H1 (cell line): ENCODE results near the gene CTDP1. TPM values are rescaled to one million over a fixed set of nuclear protein-coding genes. Genes with fewer than 3 reads are reported as not detected.

Experiments used
- ATF3 ChIP-seq: IDR thresholded peaks from 2 replicates; pipeline ENCODE4 v1.6.1; 2011; ENCODE audit warnings: low read depth, mild to moderate bottlenecking, low read length; ENCODE audit not compliant: insufficient read depth
- CHD7 ChIP-seq: fragments of 300-600 bp; sonication (generic); IDR thresholded peaks from 2 replicates; pipeline ENCODE4 v1.7.1; 2012; ENCODE audit warnings: low read length, moderate library complexity, mild to moderate bottlenecking, inconsistent platforms; ENCODE audit not compliant: insufficient replicate concordance
- CTBP2 ChIP-seq: IDR thresholded peaks from 2 replicates; pipeline ENCODE4 v1.7.0; 2011; ENCODE audit warnings: borderline replicate concordance, mild to moderate bottlenecking, moderate library complexity, mixed read lengths, low read length; ENCODE audit not compliant: insufficient read depth, insufficient read length
- JUN ChIP-seq: IDR thresholded peaks from 2 replicates; pipeline ENCODE4 v1.6.1; 2011; ENCODE audit warnings: low read depth, mild to moderate bottlenecking, improper control_type of control experiment, low read length
- NANOG ChIP-seq: IDR thresholded peaks from 2 replicates; pipeline ENCODE4 v1.6.1; 2011; ENCODE audit warnings: low read length, low read depth, mild to moderate bottlenecking, inconsistent platforms; ENCODE audit not compliant: insufficient read depth, poor library complexity, severe bottlenecking
- RAD21 ChIP-seq, 2 experiments: IDR thresholded peaks in 1 of 2; conservative IDR thresholded peaks in 1 of 2; 2 replicates each; pipeline ENCODE4 v1.6.1; 2011; ENCODE audit warnings: low read depth in 2 of 2, low read length in 2 of 2, improper control_type of control experiment in 1 of 2, inconsistent platforms in 1 of 2, mild to moderate bottlenecking in 1 of 2, moderate library complexity in 1 of 2
- RXRA ChIP-seq: IDR thresholded peaks from 2 replicates; pipeline ENCODE4 v1.6.1; 2011; ENCODE audit warnings: low read depth, mild to moderate bottlenecking, low read length, moderate library complexity; ENCODE audit not compliant: insufficient read depth
- polyA plus RNA-seq, 7 experiments: library from polyadenylated mRNA; depleted of rRNA in 3 of 7; stranded (reverse) in 5 of 7; unstranded in 2 of 7; fragments of >200 nt in 5 of 7; fragments of 200-250 nt in 2 of 7; gene quantifications; 1 replicate in 5 of 7; 2 replicates in 1 of 7; 4 replicates in 1 of 7; pipeline versions ENCODE4 v1.2.1 to v1.2.3, GENCODE V29; 2011 to 2013; ENCODE audit warnings: missing spikeins in 2 of 7, mixed read lengths in 2 of 7
- total RNA-seq: library from RNA; stranded (reverse); fragmentation: NEBNext Ultra II Directional; extraction: Animal tissue kit (Norgen Biotek cat#: 25700); gene quantifications from 2 replicates; pipeline ENCODE4 v1.2.1, GENCODE V29; 2021

The CTDP1 gene
- total and polyA plus RNA-seq, 2 of the 8 experiments (the other 6 are each of a cell fraction or from before 2014, with no cell fraction given) = 16.6 to 37.0 TPM

GRCh38 chr18:79749251-79750191 is 69.9 kb downstream of the CTDP1 start (continued):
- TF ChIP-seq CHD7 = no peak
- no peak for TF ChIP-seq RAD21 (IDR thresholded peaks at IDR 0.05 in 1 of 2, conservative IDR thresholded peaks at IDR 0.05 in 1 of 2; ENCODE audit: low read depth in 2 of 2, low read length in 2 of 2)
- TF ChIP-seq ATF3 = no peak
- no peak for TF ChIP-seq RXRA
- no peak for TF ChIP-seq JUN
- TF ChIP-seq CTBP2 = no peak
- no peak for TF ChIP-seq NANOG
